Fibroblast of mammary gland (primary cell): ENCODE measurements around the gene PRIMA1.
A peak's percentile ranks its signal among the peaks of the same experiment; 100 is the strongest.

Experiments used
- DNase-seq: peaks from one replicate; pipeline ENCODE4 v3.0.0-alpha.2; 2010; ENCODE audit warnings: low read depth
- H3K4me3 ChIP-seq: 2 replicates; pipeline ENCODE4 v1.5.1; 2011; ENCODE audit warnings: low read depth, mild to moderate bottlenecking, low read length, moderate library complexity; ENCODE audit not compliant: control insufficient read depth
- TF ChIP-seq, protein P1 (sequence below): conservative IDR thresholded peaks from 2 replicates; pipeline ENCODE4 v1.5.1; 2011; ENCODE audit warnings: low read depth, low read length, inconsistent platforms; ENCODE audit not compliant: control insufficient read depth, insufficient read depth

PRIMA1 gene

DNA sequence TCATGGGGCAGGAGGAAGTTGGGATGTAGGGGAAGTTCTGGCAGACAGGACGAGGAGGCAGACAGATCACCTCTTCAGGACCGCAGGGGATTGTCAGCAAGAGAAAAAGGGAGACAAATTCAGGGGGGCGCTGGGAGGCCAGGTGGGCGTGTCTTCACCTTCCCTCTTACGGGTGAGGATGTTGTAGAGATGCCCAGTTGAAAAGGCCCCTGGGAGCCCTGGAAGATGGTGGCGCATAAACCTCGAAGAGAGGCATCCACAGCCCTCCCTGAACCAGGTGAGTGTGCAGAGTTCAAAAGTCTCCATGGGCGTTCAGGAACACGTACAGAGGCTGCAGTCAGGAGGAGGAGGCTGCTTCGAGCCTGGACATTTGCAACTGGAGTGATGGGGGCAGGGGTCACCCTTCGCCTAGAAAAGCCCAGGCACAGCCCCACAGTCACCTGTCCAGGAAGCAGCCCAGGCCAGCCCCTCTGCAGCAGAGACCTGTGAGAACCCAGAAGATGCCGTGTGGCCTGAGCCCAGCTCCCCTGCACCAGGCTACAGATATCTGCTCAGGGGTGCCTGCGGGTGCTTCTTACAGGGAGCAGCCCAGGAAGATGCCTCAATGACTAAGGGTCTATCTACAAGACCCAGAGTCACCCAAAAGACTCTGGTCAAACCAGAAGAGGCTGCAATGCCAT, 74.4 kb downstream of the PRIMA1 start:
- TF ChIP-seq, protein P1, sequence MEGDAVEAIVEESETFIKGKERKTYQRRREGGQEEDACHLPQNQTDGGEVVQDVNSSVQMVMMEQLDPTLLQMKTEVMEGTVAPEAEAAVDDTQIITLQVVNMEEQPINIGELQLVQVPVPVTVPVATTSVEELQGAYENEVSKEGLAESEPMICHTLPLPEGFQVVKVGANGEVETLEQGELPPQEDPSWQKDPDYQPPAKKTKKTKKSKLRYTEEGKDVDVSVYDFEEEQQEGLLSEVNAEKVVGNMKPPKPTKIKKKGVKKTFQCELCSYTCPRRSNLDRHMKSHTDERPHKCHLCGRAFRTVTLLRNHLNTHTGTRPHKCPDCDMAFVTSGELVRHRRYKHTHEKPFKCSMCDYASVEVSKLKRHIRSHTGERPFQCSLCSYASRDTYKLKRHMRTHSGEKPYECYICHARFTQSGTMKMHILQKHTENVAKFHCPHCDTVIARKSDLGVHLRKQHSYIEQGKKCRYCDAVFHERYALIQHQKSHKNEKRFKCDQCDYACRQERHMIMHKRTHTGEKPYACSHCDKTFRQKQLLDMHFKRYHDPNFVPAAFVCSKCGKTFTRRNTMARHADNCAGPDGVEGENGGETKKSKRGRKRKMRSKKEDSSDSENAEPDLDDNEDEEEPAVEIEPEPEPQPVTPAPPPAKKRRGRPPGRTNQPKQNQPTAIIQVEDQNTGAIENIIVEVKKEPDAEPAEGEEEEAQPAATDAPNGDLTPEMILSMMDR = no peak
- DNase-seq = no peak
- H3K4me3 ChIP-seq = no peak overlapping the region

DNA sequence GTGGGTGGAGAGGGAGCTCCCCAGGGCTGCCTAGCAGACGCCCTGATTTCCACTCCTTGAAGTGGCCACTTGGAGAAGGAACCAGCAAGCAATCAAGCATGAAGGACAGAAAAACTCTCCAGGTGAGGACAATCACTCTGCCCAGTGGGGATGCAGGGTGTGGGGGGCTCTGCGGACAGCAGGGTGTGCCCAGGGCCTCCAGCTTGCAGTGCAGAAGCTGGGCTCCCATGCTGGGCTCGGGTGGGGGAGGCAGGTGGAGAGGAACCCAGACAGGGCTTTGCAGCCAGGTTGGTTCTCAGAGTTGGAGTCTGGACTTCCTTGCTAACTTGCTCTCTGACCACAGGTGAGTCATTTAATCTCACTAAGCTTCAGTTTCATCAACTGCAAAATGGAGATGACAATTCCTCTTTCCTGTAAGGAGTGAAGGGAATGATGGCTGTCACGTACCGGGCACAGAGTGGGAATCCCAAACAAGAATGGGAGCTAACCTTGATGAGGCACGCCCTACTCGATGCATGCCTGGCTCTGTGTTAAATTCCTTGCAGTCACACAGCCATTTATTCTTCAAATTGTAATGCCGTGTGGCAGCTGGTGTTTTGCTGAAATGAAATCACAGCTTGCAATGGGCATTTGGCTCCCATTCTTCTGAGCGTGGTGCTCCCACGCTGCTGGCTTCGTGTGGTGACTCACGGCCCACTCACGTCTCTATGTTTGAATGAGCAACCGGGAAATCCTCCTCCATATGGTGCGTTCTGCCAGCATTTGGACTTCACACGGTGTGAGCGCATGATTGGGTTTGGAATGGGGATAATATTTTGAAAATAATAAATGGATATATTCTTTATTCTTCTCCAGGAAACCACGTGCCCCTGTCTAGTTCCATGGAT, 75.2 kb downstream of the PRIMA1 start:
- TF ChIP-seq, protein P1 = no peak
- H3K4me3 ChIP-seq = no peak overlapping the region
- peak; percentile 21 for DNase-seq

DNA sequence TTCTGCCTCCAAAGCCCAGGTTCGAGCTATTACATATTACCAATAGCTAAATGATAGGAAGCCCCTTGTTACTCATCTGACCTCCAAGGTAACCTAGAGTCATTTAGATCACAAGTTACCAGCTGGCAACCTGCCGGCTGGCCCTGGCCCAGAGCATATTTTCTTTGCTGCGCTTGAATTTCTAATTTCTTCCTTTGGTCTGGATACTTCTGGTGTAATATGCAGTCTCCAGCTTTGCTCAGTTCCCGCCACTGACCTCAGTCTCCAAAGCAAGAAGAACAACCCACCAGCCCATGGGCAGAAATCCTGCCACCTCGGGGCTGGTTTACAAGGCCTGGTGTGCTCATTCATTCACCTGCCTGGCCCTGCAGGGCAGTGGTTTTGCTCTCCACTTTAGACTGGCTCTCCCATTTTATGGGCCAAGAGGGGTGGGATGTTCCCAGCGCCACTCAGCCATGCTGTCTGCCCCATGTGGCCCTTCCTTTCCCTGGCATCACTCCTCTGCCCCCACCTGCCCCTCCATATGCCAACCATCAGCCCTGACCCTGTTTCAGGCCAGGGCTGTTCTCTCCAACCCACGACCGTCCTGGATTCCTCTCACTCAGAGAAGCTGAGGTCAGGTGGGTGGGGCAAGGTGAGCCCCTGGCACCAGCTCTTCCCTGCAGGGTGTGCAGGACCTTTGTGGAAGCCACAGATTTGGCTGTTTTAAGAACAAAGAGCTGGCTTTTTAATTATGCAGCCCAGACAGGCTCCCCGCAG, 76.0 kb downstream of the PRIMA1 start:
- TF ChIP-seq, protein P1 = no peak
- H3K4me3 ChIP-seq = no peak overlapping the region
- no peak for DNase-seq

DNA sequence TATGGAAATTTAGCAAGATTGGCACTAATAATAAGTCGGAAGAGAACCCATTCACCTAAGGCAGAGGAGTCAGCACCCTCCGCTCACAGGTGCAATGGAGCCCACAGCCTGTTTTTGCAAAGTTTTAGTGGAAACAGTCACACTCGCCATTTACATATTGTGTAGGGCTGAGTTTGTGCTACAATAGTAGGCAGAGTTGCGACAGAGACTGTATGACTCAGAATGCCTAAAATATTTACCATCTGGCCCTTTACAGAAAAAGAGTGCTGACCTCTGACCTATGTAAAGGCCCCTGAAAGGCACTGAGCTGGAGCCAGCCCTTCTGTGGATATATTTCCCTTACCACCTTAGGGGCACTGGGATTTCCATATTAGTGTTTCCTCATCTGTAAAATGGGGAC, 79.0 kb downstream of the PRIMA1 start:
- TF ChIP-seq, protein P1 = no peak
- peak; percentile 20 for DNase-seq
- no peak overlapping the region for H3K4me3 ChIP-seq

DNA sequence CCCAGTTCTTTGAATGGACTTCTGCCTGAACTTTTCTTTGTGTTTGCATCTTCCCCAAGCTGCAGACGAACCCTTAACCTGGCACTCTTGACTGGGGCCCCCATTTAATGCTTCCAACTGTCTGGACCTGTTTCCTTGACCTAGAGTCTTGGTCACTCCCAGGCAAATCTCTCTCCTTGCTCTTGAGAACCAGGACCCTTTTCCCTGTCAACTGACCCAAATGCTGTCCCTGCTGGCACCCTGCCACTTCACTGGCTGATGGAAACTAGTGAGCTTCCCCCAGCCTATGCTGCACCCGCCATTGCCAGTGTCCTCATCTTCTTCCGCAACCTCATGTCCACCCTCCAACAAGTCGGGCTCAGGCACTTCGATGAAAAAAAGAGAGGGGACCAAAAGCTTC, 79.5 kb downstream of the PRIMA1 start:
- TF ChIP-seq, protein P1 = no peak
- H3K4me3 ChIP-seq = no peak overlapping the region
- no peak for DNase-seq

DNA sequence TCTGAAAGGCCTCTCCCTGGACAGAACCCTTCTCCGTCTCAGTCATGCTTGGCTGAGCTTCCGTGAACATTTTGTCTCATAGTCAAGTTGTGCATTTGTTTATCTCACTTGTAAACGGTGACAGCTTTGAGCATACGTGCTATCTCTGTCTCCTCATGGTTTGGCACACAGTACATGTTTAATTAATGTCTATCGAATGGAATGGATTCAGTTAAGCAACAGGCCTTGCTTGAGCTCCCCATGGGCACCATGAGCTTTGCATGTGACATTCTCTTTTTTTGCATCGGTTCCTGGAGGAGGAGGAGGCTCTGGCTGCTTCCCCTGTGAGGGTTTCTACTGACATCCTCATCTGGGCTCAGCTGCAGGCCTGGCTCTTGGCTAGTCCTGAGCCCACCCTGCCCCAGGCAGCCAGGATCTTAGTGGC, 80.0 kb downstream of the PRIMA1 start:
- no peak for DNase-seq
- TF ChIP-seq, protein P1 = no peak
- H3K4me3 ChIP-seq = no peak overlapping the region
